SK-N-SH (cell line): ENCODE results near the gene PLAAT4. TPM values are rescaled to one million over a fixed set of nuclear protein-coding genes. Genes with fewer than 3 reads are reported as not detected.

Experiments
- CTCF ChIA-PET: fragments of 300-600, 350-600 bp; formaldehyde crosslinking; extraction: SDS; loops from one replicate; lab custom pipeline; 2021; lab: Yijun Ruan, JAX
- POLR2A ChIA-PET: fragments of 350-600 bp; sonication (Branson Sonifier 250); formaldehyde crosslinking; extraction: SDS; loops from one replicate; lab custom pipeline; 2020; ENCODE audit warnings: antibody characterized with exemption, inconsistent platforms; lab: Yijun Ruan, JAX
- DNase-seq: peaks from one replicate; pipeline ENCODE4 v3.0.0; 2012
- H2AFZ ChIP-seq: fragments of 200-600 bp; sonication (generic); 2 replicates; pipeline ENCODE4 v1.8.1; 2016; ENCODE audit warnings: antibody characterized with exemption, mild to moderate bottlenecking, low read depth
- H3F3A ChIP-seq: fragments of 200-600 bp; sonication (generic); replicated peaks from 2 replicates; pipeline ENCODE3; 2016; ENCODE audit warnings: antibody characterized with exemption, mild to moderate bottlenecking; ENCODE audit not compliant: insufficient read depth
- H3K27ac ChIP-seq, 2 experiments: fragments of 200-500 bp in 1 of 2; fragments of 200-600 bp in 1 of 2; sonication (Bioruptor generic) in 1 of 2; sonication (generic), shearing (Covaris generic) in 1 of 2; 2 replicates each; pipeline versions ENCODE4 v1.5.1 to v1.6.1; 2014 to 2016; ENCODE audit warnings: low read depth in 2 of 2, inconsistent platforms in 1 of 2, low read length in 1 of 2, mild to moderate bottlenecking in 1 of 2, mixed read lengths in 1 of 2
- H3K27me3 ChIP-seq: fragments of 200-600 bp; sonication (generic), shearing (Covaris generic); 2 replicates; pipeline ENCODE4 v1.6.1; 2016; ENCODE audit warnings: mixed run types; ENCODE audit not compliant: insufficient read depth
- H3K36me3 ChIP-seq, 2 experiments: fragments of 200-500 bp in 1 of 2; fragments of 200-600 bp in 1 of 2; sonication (Bioruptor generic) in 1 of 2; sonication (generic) in 1 of 2; replicated peaks in 1 of 2; 2 replicates each; pipeline versions ENCODE3 to v1.5.1; 2014 to 2016; ENCODE audit warnings: low read length in 1 of 2, mild to moderate bottlenecking in 1 of 2; ENCODE audit not compliant: insufficient read depth in 2 of 2, control insufficient read depth in 1 of 2
- H3K4me1 ChIP-seq, 2 experiments: fragments of 200-500 bp in 1 of 2; fragments of 200-600 bp in 1 of 2; sonication (Bioruptor generic) in 1 of 2; sonication (generic), shearing (Covaris generic) in 1 of 2; 2 replicates each; pipeline versions ENCODE4 v1.5.1 to v1.6.1; 2014 to 2016; ENCODE audit warnings: low read depth in 1 of 2, low read length in 1 of 2, mixed run types in 1 of 2; ENCODE audit not compliant: insufficient read depth in 2 of 2, control insufficient read depth in 1 of 2
- H3K4me2 ChIP-seq: fragments of 200-600 bp; sonication (generic), shearing (Covaris generic); 2 replicates; pipeline ENCODE4 v1.6.1; 2017; ENCODE audit warnings: mixed run types
- H3K4me3 ChIP-seq, 2 experiments: fragments of 200-500 bp in 1 of 2; fragments of 200-600 bp in 1 of 2; sonication (Bioruptor generic) in 1 of 2; sonication (generic), shearing (Covaris generic) in 1 of 2; 2 replicates each; pipeline versions ENCODE4 v1.5.1 to v1.8.1; 2014 to 2016; ENCODE audit warnings: low read depth in 2 of 2, inconsistent platforms in 1 of 2, low read length in 1 of 2, mild to moderate bottlenecking in 1 of 2, mixed read lengths in 1 of 2, moderate library complexity in 1 of 2
- H3K79me2 ChIP-seq: fragments of 200-600 bp; sonication (generic); 2 replicates; pipeline ENCODE4 v1.8.1; 2017; ENCODE audit warnings: mild to moderate bottlenecking; ENCODE audit not compliant: insufficient read depth
- H3K9ac ChIP-seq: fragments of 200-600 bp; sonication (generic); 2 replicates; pipeline ENCODE4 v1.6.1; 2017; ENCODE audit warnings: mixed run types
- H3K9me2 ChIP-seq: fragments of 200-600 bp; sonication (generic); 2 replicates; pipeline ENCODE4 v1.6.1; 2017; ENCODE audit warnings: mixed run types
- H3K9me3 ChIP-seq: fragments of 200-600 bp; sonication (generic); 2 replicates; pipeline ENCODE4 v1.6.1; 2017; ENCODE audit warnings: mixed run types, mild to moderate bottlenecking, moderate library complexity
- H4K20me1 ChIP-seq: fragments of 200-600 bp; sonication (generic); 2 replicates; pipeline ENCODE4 v1.6.1; 2017; ENCODE audit warnings: mild to moderate bottlenecking, mixed run types; ENCODE audit not compliant: insufficient read depth
- CHD2 ChIP-seq: fragments of 150-350 bp; IDR thresholded peaks from 2 replicates; pipeline ENCODE4 v1.6.1; 2018; ENCODE audit warnings: low read length; ENCODE audit not compliant: partially characterized antibody
- EP300 ChIP-seq, 2 experiments: IDR thresholded peaks; 2 replicates each; pipeline versions ENCODE4 v1.4.0 to v1.6.1; 2012; ENCODE audit warnings: borderline replicate concordance in 1 of 2, low read depth in 1 of 2, low read length in 1 of 2
- GATA2 ChIP-seq: sonication (generic); formaldehyde crosslinking; IDR thresholded peaks from 2 replicates; pipeline ENCODE4 v1.5.0; 2020; ENCODE audit warnings: mild to moderate bottlenecking, missing genetic modification reagents
- MEF2A ChIP-seq: IDR thresholded peaks from 2 replicates; pipeline ENCODE4 v1.4.0; 2012; ENCODE audit warnings: low read depth, borderline replicate concordance
- MXI1 ChIP-seq: IDR thresholded peaks from 2 replicates; pipeline ENCODE4 v1.6.1; 2012; ENCODE audit warnings: mild to moderate bottlenecking, low read depth, low read length, improper control_type of control experiment
- NFIC ChIP-seq: IDR thresholded peaks from 2 replicates; pipeline ENCODE4 v1.4.0; 2012; ENCODE audit warnings: borderline replicate concordance
- NRF1 ChIP-seq: IDR thresholded peaks from 2 replicates; pipeline ENCODE4 v1.6.1; 2012; ENCODE audit warnings: low read depth, mild to moderate bottlenecking, low read length
- RAD21 ChIP-seq: IDR thresholded peaks from 2 replicates; pipeline ENCODE4 v1.6.1; 2012; ENCODE audit warnings: mild to moderate bottlenecking, low read length
- SIN3A ChIP-seq: IDR thresholded peaks from 2 replicates; pipeline ENCODE4 v1.6.1; 2012; ENCODE audit warnings: low read depth, mild to moderate bottlenecking, low read length, moderate library complexity, borderline replicate concordance
- SMC3 ChIP-seq: IDR thresholded peaks from 2 replicates; pipeline ENCODE4 v1.6.1; 2012; ENCODE audit warnings: low read depth, low read length, improper control_type of control experiment
- YY1 ChIP-seq: IDR thresholded peaks from 2 replicates; pipeline ENCODE4 v1.4.0; 2012; ENCODE audit warnings: low read depth, mild to moderate bottlenecking
- WGBS: methylation state at CpG from one replicate; pipeline ENCODE4 v1.1.6; 2017; ENCODE audit warnings: low lambda C conversion rate; 5-methylcytosine and 5-hydroxymethylcytosine counted together
- polyA plus RNA-seq, 3 experiments: library from polyadenylated mRNA; depleted of rRNA; stranded (reverse); fragments of >200 nt; gene quantifications; 2 replicates each; pipeline ENCODE4 v1.2.3, GENCODE V29; 2012
- TF ChIP-seq, protein P1 (sequence below): IDR thresholded peaks from 2 replicates; pipeline ENCODE4 v1.4.0; 2012; ENCODE audit warnings: low read depth, borderline replicate concordance
- TF ChIP-seq, protein P2 (sequence below): IDR thresholded peaks from 2 replicates; pipeline ENCODE4 v1.6.1; 2012; ENCODE audit warnings: mild to moderate bottlenecking, low read depth, low read length, moderate library complexity
- TF ChIP-seq, protein P3 (sequence below): fragments of 200-600 bp; sonication (generic); IDR thresholded peaks from 2 replicates; pipeline ENCODE4 v1.6.1; 2017; ENCODE audit warnings: antibody characterized with exemption, mild to moderate bottlenecking, moderate library complexity

PLAAT4 gene
- polyA plus RNA-seq, 1 of the 3 experiments (the other 2 are of a cell fraction) = 5.6 TPM

DNA sequence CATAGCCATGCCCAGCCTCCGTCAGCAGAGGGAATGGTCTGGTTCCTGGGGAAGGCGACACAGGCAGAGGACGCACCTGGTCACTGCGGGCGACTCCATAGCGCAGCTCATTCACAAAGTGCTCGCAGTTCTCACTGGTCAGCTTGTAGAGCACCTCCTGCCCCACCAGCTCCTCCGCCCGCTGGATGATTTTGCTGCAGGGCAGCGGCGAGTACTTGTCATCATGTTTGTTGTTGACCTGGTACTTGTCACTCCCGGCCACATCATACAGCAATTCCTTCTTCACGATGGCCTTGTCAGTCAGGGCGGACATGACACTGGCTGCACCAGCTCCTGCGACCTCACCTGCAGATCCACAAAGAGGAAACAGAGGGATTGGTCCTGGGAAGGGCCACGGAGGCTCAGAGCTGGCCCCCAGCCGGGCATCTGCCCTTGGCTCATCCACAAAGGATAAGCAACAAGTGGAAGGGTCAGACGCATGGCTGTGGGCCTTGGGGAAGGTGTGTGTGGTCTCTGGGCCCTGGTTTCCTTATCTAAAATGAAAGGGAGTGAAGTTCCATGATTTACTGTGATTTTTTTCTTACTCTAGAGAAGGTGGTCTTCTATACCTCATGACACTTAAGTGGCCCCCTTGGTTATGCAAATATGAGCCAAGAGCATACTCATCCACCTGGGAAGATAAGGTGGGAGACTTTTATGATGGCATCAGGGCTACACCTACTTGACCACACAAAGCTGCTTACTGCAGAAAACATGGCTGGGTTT is 53.6 kb downstream of the PLAAT4 start:
- Histone ChIP-seq H3K9ac (no peak overlapping the region), H3K4me1 (no peaks in the 10 kb centered on the region), H3K79me2 (no peaks in the 10 kb centered on the region), H3K9me2 (no peaks in the 10 kb centered on the region), H3K36me3 (peaks cover 4 to 5% of the 10 kb centered on the region in 2 experiments), H2AFZ (no peak overlapping the region), H3K9me3 (no peaks in the 10 kb centered on the region), H3K27me3 (no peaks in the 10 kb centered on the region), H3K27ac (no peak overlapping the region), H3K4me2 (no peak overlapping the region), H3K4me3 (no peak overlapping the region), H3F3A (no peaks in the 10 kb centered on the region), H4K20me1 (no peaks in the 10 kb centered on the region)
- TF ChIP-seq SIN3A = no peak
- TF ChIP-seq NRF1 = no peak
- TF ChIP-seq EP300 (IDR thresholded peaks at IDR 0.05; ENCODE audit: borderline replicate concordance in 1 of 2, low read depth in 1 of 2, low read length in 1 of 2) = no peak
- TF ChIP-seq MXI1 = no peak
- TF ChIP-seq CHD2 = no peak
- POLR2A ChIA-PET = no interaction called here
- no peak for DNase-seq
- WGBS = 86% methylated on average over 18 of the region's 18 CpGs
- CTCF ChIA-PET = interaction anchor here (0.9 to 1.4 kb wide), 2 partner anchors 46 to 111 kb away, joined by 3 to 4 read pairs; no protein-coding TSS in a partner anchor

DNA sequence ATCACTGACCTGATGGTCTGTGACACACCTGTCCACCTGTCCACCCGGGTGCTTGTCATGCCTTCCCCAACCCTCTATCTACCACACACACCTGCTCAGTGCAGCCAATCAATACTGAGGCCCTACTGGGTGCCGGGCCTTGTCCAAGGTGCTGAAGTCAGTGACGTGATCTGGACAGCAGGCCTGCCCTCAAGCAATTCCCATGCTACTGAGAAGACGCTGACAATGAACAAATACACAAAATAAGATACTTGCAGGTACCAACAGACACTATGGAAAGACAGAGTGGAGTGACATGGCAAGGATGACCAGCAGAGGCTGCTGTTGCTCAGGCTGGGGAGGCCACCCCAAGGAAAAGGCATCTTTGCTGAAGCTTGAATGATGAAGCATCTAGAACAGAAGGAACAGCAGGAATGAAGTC is 56.4 kb downstream of the PLAAT4 start:
- ChIA-PET POLR2A (no interaction called here), CTCF (interaction anchor here (0.6 to 2.8 kb wide), 11 partner anchors 9 to 145 kb away, joined by 3 to 15 read pairs (median 4); no protein-coding TSS in a partner anchor)
- Histone ChIP-seq H3K4me2 (no peak overlapping the region), H3K9me2 (no peaks in the 10 kb centered on the region), H3K9ac (no peak overlapping the region), H4K20me1 (no peaks in the 10 kb centered on the region), H3F3A (no peaks in the 10 kb centered on the region), H3K36me3 (no peaks in the 10 kb centered on the region), H3K27ac (no peak overlapping the region), H3K27me3 (no peaks in the 10 kb centered on the region), H3K9me3 (no peaks in the 10 kb centered on the region), H3K4me1 (no peaks in the 10 kb centered on the region), H2AFZ (no peak overlapping the region), H3K4me3 (no peak overlapping the region), H3K79me2 (no peaks in the 10 kb centered on the region)
- peak; percentile 36 for DNase-seq
- WGBS = 90% methylated on average over 4 of the region's 4 CpGs
- peak; percentile 73 for TF ChIP-seq RAD21
- TF ChIP-seq NFIC = no peak
- peak; percentile 47; the same call in 1 of the 2 replicates for TF ChIP-seq SMC3
- no peak for TF ChIP-seq YY1
- TF ChIP-seq, protein P1, sequence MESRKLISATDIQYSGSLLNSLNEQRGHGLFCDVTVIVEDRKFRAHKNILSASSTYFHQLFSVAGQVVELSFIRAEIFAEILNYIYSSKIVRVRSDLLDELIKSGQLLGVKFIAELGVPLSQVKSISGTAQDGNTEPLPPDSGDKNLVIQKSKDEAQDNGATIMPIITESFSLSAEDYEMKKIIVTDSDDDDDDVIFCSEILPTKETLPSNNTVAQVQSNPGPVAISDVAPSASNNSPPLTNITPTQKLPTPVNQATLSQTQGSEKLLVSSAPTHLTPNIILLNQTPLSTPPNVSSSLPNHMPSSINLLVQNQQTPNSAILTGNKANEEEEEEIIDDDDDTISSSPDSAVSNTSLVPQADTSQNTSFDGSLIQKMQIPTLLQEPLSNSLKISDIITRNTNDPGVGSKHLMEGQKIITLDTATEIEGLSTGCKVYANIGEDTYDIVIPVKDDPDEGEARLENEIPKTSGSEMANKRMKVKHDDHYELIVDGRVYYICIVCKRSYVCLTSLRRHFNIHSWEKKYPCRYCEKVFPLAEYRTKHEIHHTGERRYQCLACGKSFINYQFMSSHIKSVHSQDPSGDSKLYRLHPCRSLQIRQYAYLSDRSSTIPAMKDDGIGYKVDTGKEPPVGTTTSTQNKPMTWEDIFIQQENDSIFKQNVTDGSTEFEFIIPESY = no peak
- TF ChIP-seq, protein P2, sequence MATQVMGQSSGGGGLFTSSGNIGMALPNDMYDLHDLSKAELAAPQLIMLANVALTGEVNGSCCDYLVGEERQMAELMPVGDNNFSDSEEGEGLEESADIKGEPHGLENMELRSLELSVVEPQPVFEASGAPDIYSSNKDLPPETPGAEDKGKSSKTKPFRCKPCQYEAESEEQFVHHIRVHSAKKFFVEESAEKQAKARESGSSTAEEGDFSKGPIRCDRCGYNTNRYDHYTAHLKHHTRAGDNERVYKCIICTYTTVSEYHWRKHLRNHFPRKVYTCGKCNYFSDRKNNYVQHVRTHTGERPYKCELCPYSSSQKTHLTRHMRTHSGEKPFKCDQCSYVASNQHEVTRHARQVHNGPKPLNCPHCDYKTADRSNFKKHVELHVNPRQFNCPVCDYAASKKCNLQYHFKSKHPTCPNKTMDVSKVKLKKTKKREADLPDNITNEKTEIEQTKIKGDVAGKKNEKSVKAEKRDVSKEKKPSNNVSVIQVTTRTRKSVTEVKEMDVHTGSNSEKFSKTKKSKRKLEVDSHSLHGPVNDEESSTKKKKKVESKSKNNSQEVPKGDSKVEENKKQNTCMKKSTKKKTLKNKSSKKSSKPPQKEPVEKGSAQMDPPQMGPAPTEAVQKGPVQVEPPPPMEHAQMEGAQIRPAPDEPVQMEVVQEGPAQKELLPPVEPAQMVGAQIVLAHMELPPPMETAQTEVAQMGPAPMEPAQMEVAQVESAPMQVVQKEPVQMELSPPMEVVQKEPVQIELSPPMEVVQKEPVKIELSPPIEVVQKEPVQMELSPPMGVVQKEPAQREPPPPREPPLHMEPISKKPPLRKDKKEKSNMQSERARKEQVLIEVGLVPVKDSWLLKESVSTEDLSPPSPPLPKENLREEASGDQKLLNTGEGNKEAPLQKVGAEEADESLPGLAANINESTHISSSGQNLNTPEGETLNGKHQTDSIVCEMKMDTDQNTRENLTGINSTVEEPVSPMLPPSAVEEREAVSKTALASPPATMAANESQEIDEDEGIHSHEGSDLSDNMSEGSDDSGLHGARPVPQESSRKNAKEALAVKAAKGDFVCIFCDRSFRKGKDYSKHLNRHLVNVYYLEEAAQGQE = peak; percentile 87
- no peak for TF ChIP-seq GATA2
- TF ChIP-seq, protein P3, sequence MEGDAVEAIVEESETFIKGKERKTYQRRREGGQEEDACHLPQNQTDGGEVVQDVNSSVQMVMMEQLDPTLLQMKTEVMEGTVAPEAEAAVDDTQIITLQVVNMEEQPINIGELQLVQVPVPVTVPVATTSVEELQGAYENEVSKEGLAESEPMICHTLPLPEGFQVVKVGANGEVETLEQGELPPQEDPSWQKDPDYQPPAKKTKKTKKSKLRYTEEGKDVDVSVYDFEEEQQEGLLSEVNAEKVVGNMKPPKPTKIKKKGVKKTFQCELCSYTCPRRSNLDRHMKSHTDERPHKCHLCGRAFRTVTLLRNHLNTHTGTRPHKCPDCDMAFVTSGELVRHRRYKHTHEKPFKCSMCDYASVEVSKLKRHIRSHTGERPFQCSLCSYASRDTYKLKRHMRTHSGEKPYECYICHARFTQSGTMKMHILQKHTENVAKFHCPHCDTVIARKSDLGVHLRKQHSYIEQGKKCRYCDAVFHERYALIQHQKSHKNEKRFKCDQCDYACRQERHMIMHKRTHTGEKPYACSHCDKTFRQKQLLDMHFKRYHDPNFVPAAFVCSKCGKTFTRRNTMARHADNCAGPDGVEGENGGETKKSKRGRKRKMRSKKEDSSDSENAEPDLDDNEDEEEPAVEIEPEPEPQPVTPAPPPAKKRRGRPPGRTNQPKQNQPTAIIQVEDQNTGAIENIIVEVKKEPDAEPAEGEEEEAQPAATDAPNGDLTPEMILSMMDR = peak; percentile 54
- TF ChIP-seq MEF2A = no peak
